Stimulated activated CD8-positive, alpha-beta memory T cell treated with anti-CD3 and anti-CD28 coated beads, Interleukin-12 subunit alpha, Interleukin-12 subunit beta, amount 100 ng/mL, for 4 hours (primary cell): ENCODE results near the gene R3HDM1.
"Not testable (repeated sequence)": the region's sequence is repeated elsewhere in the genome, so short reads cannot be mapped to it uniquely, and the experiment has no call there.

Experiments used
- DNase-seq: peaks from one replicate; pipeline ENCODE4 v3.0.0-alpha.2; 2020; ENCODE audit warnings: low read depth

R3HDM1 gene

GRCh38 chr2:135641156-135642068 is 110.1 kb downstream of the R3HDM1 start:
- no peak for DNase-seq

- no peak for DNase-seq
Observed at GRCh38 chr2:135647836-135648579, 116.7 kb downstream of the R3HDM1 start.

- DNase-seq, result no peak
Observed at GRCh38 chr2:135650721-135651120, 119.4 kb downstream of the R3HDM1 start.

- no peak for DNase-seq
Observed at GRCh38 chr2:135651717-135652116, 120.4 kb downstream of the R3HDM1 start.

GRCh38 chr2:135654239-135654638 is 123.0 kb downstream of the R3HDM1 start:
- not testable (repeated sequence) for DNase-seq

- peak; percentile 21 for DNase-seq
Observed at GRCh38 chr2:135657806-135658582, 126.7 kb downstream of the R3HDM1 start.

GRCh38 chr2:135662088-135662487 is 130.8 kb downstream of the R3HDM1 start:
- DNase-seq, result no peak

GRCh38 chr2:135663148-135663700 is 131.9 kb downstream of the R3HDM1 start:
- DNase-seq, result no peak

- DNase-seq, result no peak
Observed at GRCh38 chr2:135664623-135665068, 133.4 kb downstream of the R3HDM1 start.

GRCh38 chr2:135667045-135667444 is 135.8 kb downstream of the R3HDM1 start:
- DNase-seq, result no peak

- DNase-seq, result no peak
Observed at GRCh38 chr2:135674453-135674852, 143.2 kb downstream of the R3HDM1 start.

- no peak for DNase-seq
Observed at GRCh38 chr2:135676031-135676430, 144.7 kb downstream of the R3HDM1 start.

GRCh38 chr2:135679125-135679524 is 147.8 kb downstream of the R3HDM1 start:
- DNase-seq, result no peak

GRCh38 chr2:135685361-135685760 is 154.1 kb downstream of the R3HDM1 start:
- DNase-seq, result no peak

- no peak for DNase-seq
Observed at GRCh38 chr2:135688978-135689377, 157.7 kb downstream of the R3HDM1 start.

- DNase-seq, result no peak
Observed at GRCh38 chr2:135689679-135690078, 158.4 kb downstream of the R3HDM1 start.

- no peak for DNase-seq
Observed at GRCh38 chr2:135694711-135695110, 163.4 kb downstream of the R3HDM1 start.

GRCh38 chr2:135698838-135699237 is 167.6 kb downstream of the R3HDM1 start:
- DNase-seq, result no peak

- DNase-seq, result no peak
Observed at GRCh38 chr2:135701442-135701841, 170.2 kb downstream of the R3HDM1 start.

GRCh38 chr2:135703300-135703699 is 172.0 kb downstream of the R3HDM1 start:
- no peak for DNase-seq

- not testable (repeated sequence) for DNase-seq
Observed at GRCh38 chr2:135704075-135704474, 172.8 kb downstream of the R3HDM1 start.

- no peak for DNase-seq
Observed at GRCh38 chr2:135708159-135708558, 176.9 kb downstream of the R3HDM1 start.
